ENCODE measurements around the gene TMEM212.

The TMEM212 gene

GRCh38 chr3:171842864-171843518, at the start of gene TMEM212:
TMEM212 (plus strand) TSS chr3:171843349; CDS start chr3:171843384, 35 bp downstream.
- peak; percentile 52 for DNase-seq (ENCODE audit: low read depth)

DNA sequence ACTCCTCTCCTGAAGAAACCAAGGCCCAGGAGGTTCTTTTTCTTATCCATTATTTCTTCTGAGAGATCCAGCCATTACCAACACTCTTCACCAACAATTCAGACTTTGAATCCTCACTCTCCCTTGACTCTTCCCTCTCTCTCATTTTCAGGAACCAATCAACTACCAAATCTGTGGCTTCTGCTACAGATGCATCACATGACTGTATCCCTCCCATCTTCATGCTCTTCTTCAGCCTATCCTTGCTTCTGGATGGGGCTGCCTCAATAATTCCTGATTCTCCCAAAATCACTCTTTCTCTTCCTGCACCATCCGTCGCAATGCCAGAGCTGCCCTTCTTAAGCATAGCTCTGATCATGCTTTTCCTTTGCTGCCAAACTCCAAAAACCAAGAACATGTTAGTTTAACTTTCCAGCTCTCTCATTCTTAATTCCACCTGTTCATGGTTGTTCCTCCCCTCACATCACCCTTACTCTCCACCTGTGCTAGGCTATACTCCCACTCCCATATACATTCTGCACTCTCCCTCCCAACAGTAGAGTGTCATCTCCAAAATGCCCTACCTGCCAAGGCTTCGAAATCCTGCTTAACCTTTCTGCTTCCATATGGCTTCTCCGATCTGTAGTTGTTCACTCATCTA, 46.4 kb upstream of the TMEM212 start:
- no peak for DNase-seq (ENCODE audit: low read depth)

- DNase-seq (ENCODE audit: low read depth), result no peak
These were observed 45.9 kb upstream of the TMEM212 start for GRCh38 chr3:171797265-171797679.

DNA sequence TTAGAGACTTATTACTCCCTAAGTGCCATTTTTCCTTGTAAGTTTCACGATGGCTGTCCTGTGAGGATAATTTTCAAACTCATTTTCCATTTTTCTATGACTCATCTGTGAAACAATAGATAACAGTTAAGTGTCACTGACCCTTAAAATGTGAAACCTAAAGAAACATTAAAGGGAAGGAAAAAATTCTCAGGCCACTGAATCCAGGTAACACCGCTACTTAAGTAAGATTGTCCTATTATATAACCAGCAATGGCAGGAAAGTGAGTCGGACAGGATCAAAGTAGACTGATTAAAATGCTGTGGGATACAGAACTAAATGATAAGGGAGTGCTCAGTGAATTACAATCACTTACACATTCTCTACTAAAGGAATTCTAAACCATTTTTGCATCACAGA, 45.3 kb upstream of the TMEM212 start:
- no peak for DNase-seq (ENCODE audit: low read depth)

DNA sequence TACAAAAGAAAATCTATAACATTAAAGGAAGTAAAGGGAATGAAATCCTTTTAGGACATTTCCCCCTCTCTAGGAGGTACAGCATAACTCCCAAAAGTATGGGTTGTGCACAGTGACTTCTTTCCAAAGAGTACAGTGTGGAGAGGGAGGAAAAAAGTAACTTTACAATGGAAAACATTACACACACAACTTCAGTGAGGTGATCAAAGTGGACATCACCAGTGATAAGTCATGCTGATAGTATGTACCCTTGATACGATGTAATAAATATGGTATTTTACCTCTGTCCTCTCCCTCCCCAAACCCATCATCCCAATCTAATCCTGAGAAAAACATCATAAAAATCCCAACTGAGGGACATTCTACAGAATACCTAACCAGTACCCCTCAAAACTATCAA, 43.6 kb upstream of the TMEM212 start:
- peak; percentile 33 for DNase-seq (ENCODE audit: low read depth)

- peak; percentile 86 for DNase-seq (ENCODE audit: low read depth)
These were observed 41.2 kb upstream of the TMEM212 start for GRCh38 chr3:171801738-171802589.

DNA sequence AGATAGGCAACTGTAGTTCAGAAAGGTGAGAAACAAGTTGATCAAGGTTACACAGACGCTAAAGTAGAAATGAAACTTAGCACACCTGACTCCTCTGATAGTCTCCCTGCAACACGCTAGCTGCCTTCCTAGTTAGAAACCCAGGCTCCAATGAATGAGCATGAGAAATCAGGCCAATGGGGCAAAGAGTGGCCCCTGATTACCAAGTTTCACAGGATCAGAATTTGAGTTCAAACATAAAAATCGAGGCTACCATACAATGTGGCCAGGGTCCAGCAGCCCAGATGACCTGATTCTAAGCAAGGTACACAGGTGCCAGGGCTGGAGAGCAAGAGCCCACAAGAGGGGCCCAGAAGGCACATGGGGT, 40.6 kb upstream of the TMEM212 start:
- DNase-seq (ENCODE audit: low read depth), result no peak

- DNase-seq (ENCODE audit: low read depth), result no peak
These were observed 40.1 kb upstream of the TMEM212 start for GRCh38 chr3:171803044-171803443.

DNA sequence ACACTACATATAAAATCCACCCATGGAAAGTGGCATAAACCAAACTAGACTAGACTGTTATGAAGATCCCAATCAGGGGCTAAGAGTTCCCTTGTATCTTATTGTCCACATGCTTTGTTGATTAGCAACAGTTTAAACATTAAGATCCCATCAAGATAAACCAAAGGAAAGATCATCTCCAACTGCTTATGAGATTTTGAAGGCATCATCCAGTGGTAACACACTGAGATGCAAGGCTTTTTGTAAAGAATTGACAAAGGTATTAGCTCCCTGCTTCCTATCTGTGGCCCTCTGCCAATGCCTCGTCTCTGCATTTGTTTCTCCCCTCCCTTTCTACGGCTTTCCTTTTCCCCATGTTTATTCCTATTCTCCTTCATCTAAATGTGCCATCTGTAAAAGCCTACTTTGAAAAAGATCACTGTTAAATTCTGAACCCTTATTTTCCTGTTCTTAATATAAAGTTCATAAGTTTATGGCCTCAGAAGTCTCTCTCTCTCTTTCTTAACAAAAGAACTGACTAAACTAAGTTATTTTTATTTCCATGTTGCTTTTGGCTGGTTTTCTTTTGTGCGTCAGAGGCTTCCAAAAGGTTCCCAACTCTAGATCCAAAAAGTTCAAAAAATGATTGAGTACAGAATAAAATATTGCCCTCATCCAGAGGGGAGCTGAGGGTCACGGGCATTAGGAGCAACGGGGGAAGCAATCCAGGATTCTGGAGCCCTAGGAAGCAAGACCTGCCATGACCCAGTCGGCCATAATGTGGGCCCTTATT, 38.3 kb upstream of the TMEM212 start:
- no peak for DNase-seq (ENCODE audit: low read depth)

DNA sequence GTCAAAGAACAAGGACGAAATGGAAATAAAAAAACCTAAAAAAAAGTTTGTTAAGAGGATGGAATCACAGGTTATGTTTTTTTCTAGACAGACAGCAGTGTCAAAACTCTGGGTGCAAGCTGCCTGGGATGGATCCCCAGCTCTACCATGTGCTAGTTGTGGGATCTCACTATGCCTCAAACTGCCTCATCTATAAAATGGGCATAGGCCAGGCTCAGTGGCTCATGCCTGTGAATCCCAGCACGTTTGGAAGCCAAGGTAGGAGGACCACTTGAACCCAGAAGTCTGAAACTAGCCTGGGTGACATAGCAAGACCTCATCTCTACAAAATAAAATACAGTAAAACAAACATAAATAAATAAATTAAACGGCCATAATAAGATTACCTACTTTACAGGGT, 37.5 kb upstream of the TMEM212 start:
- DNase-seq (ENCODE audit: low read depth), result no peak

DNA sequence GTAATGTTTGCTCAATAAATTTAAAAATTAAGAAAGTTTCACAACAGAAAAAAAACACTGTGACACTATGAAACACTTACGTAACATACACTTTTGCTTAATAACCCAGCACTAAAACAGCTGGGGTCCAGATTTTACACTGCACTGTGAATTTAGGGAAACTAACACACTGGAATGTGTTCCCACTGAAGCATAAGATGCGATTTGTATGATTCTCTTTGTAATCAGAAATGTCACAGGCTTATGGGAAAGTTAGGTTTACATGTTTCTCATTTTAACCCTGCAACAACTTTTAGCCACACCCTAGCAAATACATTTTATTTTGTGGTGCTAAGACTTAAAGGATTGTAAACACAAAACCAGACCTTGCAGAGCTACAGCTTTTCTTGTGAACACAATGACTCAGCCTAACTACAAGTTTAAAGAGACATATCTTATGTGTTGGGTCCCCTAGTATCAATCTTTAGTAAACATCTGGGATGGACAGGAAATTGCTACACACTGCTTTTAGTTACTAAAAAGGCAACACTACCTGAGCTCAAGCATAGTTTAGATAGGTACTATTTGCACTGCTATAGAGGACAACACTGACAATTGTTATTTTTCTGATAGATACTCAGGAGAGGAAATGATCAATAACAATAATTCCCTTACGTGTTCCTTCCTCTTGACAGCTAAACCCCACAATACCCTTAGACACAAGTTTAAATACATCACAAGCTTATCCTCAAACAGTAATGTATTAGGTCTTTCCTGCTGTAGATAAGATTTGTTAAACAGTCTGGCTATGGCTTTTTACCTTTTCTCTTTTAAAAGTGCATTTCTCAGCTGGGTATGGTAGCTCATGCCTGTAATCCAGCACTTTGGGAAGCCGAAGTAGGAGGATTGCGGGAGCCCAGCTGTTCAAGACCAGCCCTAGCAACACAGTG, 36.7 kb upstream of the TMEM212 start:
- DNase-seq (ENCODE audit: low read depth), result peak; percentile 78

GRCh38 chr3:171807129-171807675, 35.9 kb upstream of the TMEM212 start:
- no peak for DNase-seq (ENCODE audit: low read depth)

GRCh38 chr3:171807806-171808205, 35.3 kb upstream of the TMEM212 start:
- no peak for DNase-seq (ENCODE audit: low read depth)

GRCh38 chr3:171809611-171809860, 33.6 kb upstream of the TMEM212 start:
- peak; percentile 70 for DNase-seq (ENCODE audit: low read depth)

DNA sequence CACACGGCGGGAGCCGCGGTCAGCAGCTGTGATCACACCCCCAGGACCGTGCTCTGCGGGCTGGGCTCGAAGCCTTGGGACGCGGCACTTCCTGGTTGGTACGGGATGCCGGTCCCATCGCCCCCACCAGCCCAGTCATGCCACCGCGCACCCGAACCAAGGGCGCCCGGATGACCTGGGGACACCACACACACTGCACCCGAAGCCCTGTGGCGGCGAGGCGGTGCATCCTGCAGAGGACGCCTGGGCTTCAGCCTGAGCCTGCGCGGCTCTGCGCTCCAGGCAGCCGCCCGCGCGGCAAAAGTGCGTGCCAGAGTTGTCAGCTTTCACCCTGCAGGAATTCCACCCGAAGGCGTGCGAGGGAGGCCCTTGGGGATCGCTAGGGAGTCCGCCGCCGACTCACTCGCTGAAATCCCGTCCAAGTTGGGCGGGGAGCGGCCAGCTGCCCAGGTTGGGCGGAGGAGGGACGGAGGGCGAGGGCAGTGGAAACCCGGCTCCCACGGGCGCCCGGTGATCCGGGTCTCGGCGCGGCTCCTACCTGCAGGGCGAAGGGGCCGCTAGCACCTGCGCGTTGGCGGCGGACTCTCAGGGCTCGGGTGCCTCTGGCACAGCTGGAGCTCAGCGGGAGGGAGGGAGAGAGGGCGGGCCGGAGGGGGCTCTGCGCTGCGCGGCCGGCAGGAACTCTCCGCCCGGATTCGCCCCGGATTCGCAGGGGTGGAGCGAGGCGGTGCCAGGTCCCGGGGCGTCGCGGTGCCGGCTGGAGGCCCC, 33.1 kb upstream of the TMEM212 start, which contains the start of gene PLD1:
PLD1 (minus strand) TSS at position 623 of the 768 bp plus-strand sequence. CDS start 72,432 bp downstream, outside the sequence.
- peak; percentile 92 for DNase-seq (ENCODE audit: low read depth)

DNA sequence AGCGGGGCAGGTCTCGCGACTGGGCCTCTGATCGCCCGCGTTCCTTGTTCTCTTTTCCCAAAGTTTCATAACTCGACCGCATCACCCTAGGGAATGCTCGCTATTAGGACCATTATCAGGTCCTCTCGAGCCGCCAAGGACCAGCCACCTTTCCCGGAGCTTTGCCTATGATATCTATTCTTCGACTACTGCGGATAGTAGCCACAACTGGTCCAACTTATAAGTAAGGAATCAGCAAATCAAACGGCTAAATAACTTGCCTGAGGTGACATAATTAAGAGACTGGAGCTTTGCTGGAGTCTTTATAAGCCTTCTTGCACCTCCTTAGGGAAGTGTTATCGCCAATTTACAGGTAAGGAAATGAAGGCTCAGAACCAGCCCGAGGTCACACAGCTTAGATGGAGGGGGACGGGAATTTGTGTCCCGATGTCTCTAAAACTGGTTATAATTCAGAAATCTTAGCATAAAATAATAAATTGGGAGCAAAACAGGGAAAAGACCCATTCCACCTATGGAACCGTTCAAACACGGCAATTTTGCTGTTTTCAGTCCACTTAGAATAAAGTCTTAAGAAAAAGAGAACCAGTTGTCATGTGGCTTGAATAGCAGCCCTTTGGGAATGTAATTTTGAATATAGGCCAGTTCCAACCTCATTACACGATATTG, 32.4 kb upstream of the TMEM212 start:
- no peak for DNase-seq (ENCODE audit: low read depth)

- DNase-seq (ENCODE audit: low read depth), result peak; percentile 95
These were observed 31.7 kb upstream of the TMEM212 start for GRCh38 chr3:171811295-171811912.

DNA sequence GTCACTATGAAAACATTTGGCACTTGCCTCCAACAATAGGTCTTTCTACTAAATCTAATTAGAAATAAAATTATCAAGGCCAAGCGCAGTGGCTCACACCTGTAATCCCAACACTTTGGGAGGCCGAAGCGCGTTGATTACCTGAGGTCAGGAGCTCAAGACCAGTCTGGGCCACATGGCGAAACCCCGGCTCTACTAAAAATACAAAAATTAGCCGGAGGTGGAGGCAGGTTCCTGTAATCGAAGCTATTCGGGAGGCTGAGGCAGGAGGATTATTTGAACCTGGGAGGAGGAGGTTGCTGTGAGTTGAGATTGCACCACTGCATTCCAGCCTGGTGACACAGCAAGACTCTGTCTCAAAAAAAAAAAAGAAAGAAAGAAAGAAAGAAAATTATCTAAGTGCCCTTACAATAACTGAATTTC, 31.2 kb upstream of the TMEM212 start:
- peak; percentile 71 for DNase-seq (ENCODE audit: low read depth)

DNA sequence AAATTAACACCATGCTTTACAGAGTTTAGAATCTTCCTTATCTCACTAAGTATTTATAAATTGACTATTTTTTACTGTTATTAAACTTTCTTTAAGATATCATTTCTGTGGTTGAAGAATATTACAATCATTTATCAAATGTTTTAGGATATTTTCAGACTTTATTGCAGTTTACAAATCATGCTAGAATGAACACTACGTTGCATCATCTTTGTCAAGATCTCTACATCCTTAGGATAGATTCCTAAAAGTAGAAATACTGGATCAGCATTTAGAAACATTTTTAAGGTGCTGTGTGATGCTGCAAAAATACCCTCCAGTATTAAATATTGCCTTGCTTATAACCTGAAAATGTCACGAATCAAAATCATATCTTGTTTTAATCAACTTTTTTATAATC, 30.3 kb upstream of the TMEM212 start:
- DNase-seq (ENCODE audit: low read depth), result no peak

Data from ELR (cell line).